Endodermal cell (in vitro differentiated cells): ENCODE data around the gene KCNG2. TPM values are rescaled to one million over a fixed set of nuclear protein-coding genes. Genes with fewer than 3 reads are reported as not detected.

Experiments used
- DNase-seq: peaks from one replicate; pipeline ENCODE4 v3.0.0-alpha.2; 2017
- H3K27ac ChIP-seq: 2 replicates; pipeline ENCODE4 v1.5.1; 2013; ENCODE audit warnings: mild to moderate bottlenecking, low read depth, low read length, moderate library complexity
- H3K27me3 ChIP-seq: 2 replicates; pipeline ENCODE4 v1.6.1; 2013; ENCODE audit warnings: mild to moderate bottlenecking, low read length, moderate library complexity; ENCODE audit not compliant: insufficient read depth, control insufficient read depth, poor library complexity, severe bottlenecking
- H3K36me3 ChIP-seq: 2 replicates; pipeline ENCODE4 v1.7.0; 2013; ENCODE audit warnings: mild to moderate bottlenecking, low read length, moderate library complexity; ENCODE audit not compliant: control insufficient read depth, insufficient read depth
- H3K4me1 ChIP-seq: one replicate; pipeline ENCODE4 v1.7.0; 2013; ENCODE audit warnings: low read length; ENCODE audit not compliant: control insufficient read depth, insufficient read depth
- H3K4me3 ChIP-seq: 2 replicates; pipeline ENCODE4 v1.5.1; 2013; ENCODE audit warnings: mild to moderate bottlenecking, low read length, moderate library complexity
- H3K9ac ChIP-seq: 2 replicates; pipeline ENCODE4 v1.6.1; 2013; ENCODE audit warnings: mild to moderate bottlenecking, low read length, moderate library complexity; ENCODE audit not compliant: poor library complexity, severe bottlenecking; ENCODE audit errors: extremely low read depth
- H3K9me3 ChIP-seq: 2 replicates; pipeline ENCODE4 v1.6.1; 2013; ENCODE audit warnings: mild to moderate bottlenecking, low read length, moderate library complexity; ENCODE audit not compliant: control insufficient read depth
- H3K27ac Mint-ChIP-seq: 2 replicates; pipeline ENCODE4 v1.8.0; 2020; ENCODE audit warnings: mixed read lengths
- H3K27me3 Mint-ChIP-seq: 2 replicates; pipeline ENCODE4 v1.8.0; 2021; ENCODE audit warnings: mild to moderate bottlenecking, mixed read lengths; ENCODE audit not compliant: insufficient read depth
- H3K36me3 Mint-ChIP-seq: 2 replicates; pipeline ENCODE4 v1.8.0; 2020; ENCODE audit warnings: low read depth, mixed read lengths
- H3K4me1 Mint-ChIP-seq: 2 replicates; pipeline ENCODE4 v1.8.0; 2020; ENCODE audit warnings: mixed read lengths
- H3K4me3 Mint-ChIP-seq: 2 replicates; pipeline ENCODE4 v1.8.0; 2020; ENCODE audit warnings: mild to moderate bottlenecking, moderate library complexity, mixed read lengths
- H3K9me3 Mint-ChIP-seq: 2 replicates; pipeline ENCODE4 v1.8.0; 2020; ENCODE audit warnings: mild to moderate bottlenecking, mixed read lengths
- WGBS, 2 experiments: methylation state at CpG; one replicate each; pipeline versions ENCODE4 v1.1.5 to v1.1.7; 2013; ENCODE audit warnings: missing lambda C conversion rate in 2 of 2, mixed read lengths in 1 of 2; ENCODE audit not compliant: insufficient coverage in 1 of 2, insufficient read length in 1 of 2; 5-methylcytosine and 5-hydroxymethylcytosine counted together
- total RNA-seq, 2 donors: library from RNA; stranded (reverse); fragmentation: NEBNext Ultra II Directional in 1 of 2; extraction: Animal tissue kit (Norgen Biotek cat#: 25700) in 1 of 2; gene quantifications; 2 replicates in 1 of 2; 3 replicates in 1 of 2; pipeline ENCODE4 v1.2.1, GENCODE V29; 2021
- TF ChIP-seq, protein P1 (sequence below): fragments of 200-600 bp; sonication (generic); conservative IDR thresholded peaks from 2 replicates; pipeline ENCODE4 v1.5.0; 2021; ENCODE audit warnings: antibody characterized with exemption, mild to moderate bottlenecking

The KCNG2 gene
- total RNA-seq, 2 donors from 2014 or later: not detected

DNA sequence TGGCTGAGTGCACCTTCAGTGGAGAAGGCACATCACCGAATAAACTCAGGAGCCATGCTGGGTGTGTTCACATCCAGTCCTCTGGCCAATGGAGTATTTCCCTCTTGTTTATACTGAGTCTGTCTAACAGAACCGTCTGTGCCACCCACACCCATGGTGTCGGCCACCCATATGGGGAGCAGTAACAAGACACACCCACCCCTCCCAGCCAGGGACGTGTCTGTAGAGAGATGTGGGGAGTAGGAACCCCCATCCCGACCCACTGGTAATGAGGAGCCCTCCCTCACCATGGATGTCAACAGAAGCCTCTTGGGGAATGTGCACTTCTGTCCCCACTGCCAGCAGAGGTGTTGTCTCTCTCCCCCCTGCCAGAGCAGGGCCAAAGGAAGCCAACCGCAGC lies 37.1 kb downstream of the KCNG2 start:
- Histone ChIP-seq H3K9ac (no peak overlapping the region), H3K36me3 (no peaks in the 10 kb centered on the region), H3K27ac (no peak overlapping the region), H3K9me3 (no peaks in the 10 kb centered on the region), H3K4me3 (no peak overlapping the region), H3K4me1 (no peaks in the 10 kb centered on the region), H3K27me3 (peaks cover 36% of the 10 kb centered on the region)
- DNase-seq: no peak
- no peak overlapping the region for H3K27ac Mint-ChIP-seq
- H3K4me3 Mint-ChIP-seq: no peak overlapping the region
- H3K4me1 Mint-ChIP-seq: no peaks in the 10 kb centered on the region
- H3K27me3 Mint-ChIP-seq: peaks cover 13% of the 10 kb centered on the region
- H3K36me3 Mint-ChIP-seq: no peaks in the 10 kb centered on the region
- H3K9me3 Mint-ChIP-seq: no peaks in the 10 kb centered on the region
- 70 to 86% methylated on average over 3 to 6 of the region's 6 CpGs for WGBS, 2 experiments
- TF ChIP-seq, protein P1, sequence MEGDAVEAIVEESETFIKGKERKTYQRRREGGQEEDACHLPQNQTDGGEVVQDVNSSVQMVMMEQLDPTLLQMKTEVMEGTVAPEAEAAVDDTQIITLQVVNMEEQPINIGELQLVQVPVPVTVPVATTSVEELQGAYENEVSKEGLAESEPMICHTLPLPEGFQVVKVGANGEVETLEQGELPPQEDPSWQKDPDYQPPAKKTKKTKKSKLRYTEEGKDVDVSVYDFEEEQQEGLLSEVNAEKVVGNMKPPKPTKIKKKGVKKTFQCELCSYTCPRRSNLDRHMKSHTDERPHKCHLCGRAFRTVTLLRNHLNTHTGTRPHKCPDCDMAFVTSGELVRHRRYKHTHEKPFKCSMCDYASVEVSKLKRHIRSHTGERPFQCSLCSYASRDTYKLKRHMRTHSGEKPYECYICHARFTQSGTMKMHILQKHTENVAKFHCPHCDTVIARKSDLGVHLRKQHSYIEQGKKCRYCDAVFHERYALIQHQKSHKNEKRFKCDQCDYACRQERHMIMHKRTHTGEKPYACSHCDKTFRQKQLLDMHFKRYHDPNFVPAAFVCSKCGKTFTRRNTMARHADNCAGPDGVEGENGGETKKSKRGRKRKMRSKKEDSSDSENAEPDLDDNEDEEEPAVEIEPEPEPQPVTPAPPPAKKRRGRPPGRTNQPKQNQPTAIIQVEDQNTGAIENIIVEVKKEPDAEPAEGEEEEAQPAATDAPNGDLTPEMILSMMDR: no peak

GRCh38 chr18:79841936-79842335 lies 44.2 kb downstream of the KCNG2 start:
- Mint-ChIP-seq H3K36me3 (no peaks in the 10 kb centered on the region), H3K27me3 (peaks cover 7% of the 10 kb centered on the region), H3K27ac (no peak overlapping the region), H3K4me1 (no peaks in the 10 kb centered on the region), H3K4me3 (no peak overlapping the region), H3K9me3 (no peaks in the 10 kb centered on the region)
- no peaks in the 10 kb centered on the region for H3K36me3 ChIP-seq
- no peak for DNase-seq
- H3K9me3 ChIP-seq: no peaks in the 10 kb centered on the region
- H3K27ac ChIP-seq: no peak overlapping the region
- peaks cover 20% of the 10 kb centered on the region for H3K27me3 ChIP-seq
- H3K4me3 ChIP-seq: no peak overlapping the region
- no peaks in the 10 kb centered on the region for H3K4me1 ChIP-seq
- WGBS, 2 experiments: 80 to 92% methylated on average over 1 to 4 of the region's 4 CpGs
- TF ChIP-seq, protein P1: no peak
- H3K9ac ChIP-seq: no peak overlapping the region

- DNase-seq: no peak
- H3K27ac Mint-ChIP-seq: no peak overlapping the region
- Histone ChIP-seq H3K4me3 (no peak overlapping the region), H3K4me1 (no peaks in the 10 kb centered on the region), H3K27me3 (peaks cover under 1% of the 10 kb centered on the region), H3K27ac (no peak overlapping the region), H3K9ac (no peak overlapping the region), H3K9me3 (no peaks in the 10 kb centered on the region), H3K36me3 (no peaks in the 10 kb centered on the region)
- WGBS, 2 experiments: 91 to 94% methylated on average over 5 to 10 of the region's 10 CpGs
- no peaks in the 10 kb centered on the region for H3K9me3 Mint-ChIP-seq
- no peak overlapping the region for H3K4me3 Mint-ChIP-seq
- TF ChIP-seq, protein P1: no peak
- H3K36me3 Mint-ChIP-seq: no peaks in the 10 kb centered on the region
- no peaks in the 10 kb centered on the region for H3K27me3 Mint-ChIP-seq
- H3K4me1 Mint-ChIP-seq: no peaks in the 10 kb centered on the region
These were observed 47.3 kb downstream of the KCNG2 start for GRCh38 chr18:79844999-79845563.
